Stimulated activated CD8-positive, alpha-beta memory T cell treated with anti-CD3 and anti-CD28 coated beads, Interleukin-2, amount 100 ng/mL, for 48 hours (primary cell): Measurements from ENCODE around the gene STARD13.

Experiments used
- DNase-seq, 2 donors: peaks; one replicate each; pipeline ENCODE4 v3.0.0-alpha.2; 2020; ENCODE audit warnings: low read depth in 2 of 2

STARD13 gene

GRCh38 chr13:33277946-33278345, 7.6 kb downstream of the STARD13 start:
- no peak for DNase-seq

- DNase-seq: no peak
These were observed 8.4 kb downstream of the STARD13 start for GRCh38 chr13:33277037-33277740.

DNA sequence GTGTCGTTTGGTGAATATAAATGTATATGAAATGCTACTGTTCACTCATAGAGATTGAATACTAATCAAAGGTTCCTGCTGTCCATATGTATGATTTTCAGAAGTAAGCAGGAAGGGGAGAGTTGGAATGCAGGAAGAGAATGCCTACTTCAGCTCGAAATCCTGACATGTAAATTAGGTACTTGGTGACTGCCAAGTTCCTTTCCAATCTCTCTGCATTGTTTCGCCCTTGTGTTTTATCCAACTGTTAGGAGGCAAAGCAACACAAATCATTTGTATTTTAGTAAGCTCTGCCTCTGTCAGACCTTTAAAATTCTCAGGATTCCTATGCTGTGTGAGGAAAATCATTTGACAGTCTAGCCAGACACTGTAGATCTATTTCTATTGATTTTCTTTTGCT, 9.0 kb downstream of the STARD13 start:
- no peak for DNase-seq

DNA sequence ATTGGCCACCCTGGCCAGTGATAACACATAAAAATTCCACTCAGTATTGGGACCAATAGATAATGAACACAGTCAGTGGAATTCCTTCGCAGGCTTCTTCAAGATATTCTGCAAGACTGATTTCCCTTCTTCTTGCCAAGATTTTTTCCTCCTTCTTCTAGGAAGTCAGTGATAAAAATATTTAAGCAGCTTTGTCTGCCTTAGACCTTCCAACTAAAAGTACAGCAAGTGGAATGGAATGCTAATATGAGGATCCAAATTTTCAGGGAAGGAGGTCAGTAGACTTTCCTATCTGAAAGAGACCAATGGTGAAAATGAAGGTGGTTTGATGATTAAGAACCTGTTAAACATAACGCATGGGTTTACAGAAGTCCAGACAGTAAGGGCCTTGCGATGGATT, 9.6 kb downstream of the STARD13 start:
- DNase-seq: no peak

DNA sequence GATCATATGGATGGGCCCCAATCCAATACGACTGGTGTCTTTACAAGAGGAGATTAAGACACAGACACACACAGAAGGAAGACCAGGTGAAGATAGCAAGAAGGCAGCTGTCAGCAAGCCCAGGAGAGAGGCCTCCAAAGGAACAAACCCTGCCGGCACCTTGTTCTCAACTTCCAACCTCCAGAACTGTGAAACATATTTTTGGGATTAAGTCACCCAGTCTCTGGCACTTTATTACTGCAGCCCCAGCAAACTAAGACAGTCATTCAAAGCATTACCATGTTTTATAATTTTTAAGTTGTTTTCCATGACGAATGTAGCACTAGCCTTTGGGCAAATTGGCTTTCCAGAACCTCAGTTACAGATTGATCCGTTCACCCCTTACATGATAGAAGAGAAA, 11.3 kb downstream of the STARD13 start:
- DNase-seq: no peak

DNA sequence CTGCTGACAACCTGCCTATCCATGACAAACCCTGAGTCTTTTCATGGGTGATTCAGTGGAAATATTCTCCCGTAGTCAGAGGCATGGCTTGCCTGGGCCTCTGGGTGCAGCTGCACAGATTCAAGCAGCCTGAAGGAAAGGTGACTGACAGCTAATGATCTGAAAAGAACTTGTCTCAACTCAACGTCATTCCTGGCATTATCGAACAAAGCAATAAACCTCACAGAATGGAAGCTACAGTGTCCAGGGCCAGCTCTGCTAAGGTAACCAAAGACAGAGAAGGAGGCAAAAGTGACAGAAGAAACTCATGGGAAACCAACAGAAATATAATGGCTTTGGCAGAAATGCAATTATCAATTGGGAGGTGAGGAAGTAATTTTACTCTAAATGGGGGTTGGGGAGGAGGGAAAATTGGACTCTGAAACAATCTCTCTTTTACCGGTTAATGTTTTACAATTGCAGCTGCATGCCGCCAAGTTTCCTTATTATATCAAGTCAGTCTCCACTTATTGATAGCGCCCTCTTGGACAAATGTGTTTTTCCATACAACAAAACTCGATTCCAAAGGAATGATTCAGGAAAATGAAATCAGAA, 12.9 kb downstream of the STARD13 start:
- DNase-seq: no peak

DNA sequence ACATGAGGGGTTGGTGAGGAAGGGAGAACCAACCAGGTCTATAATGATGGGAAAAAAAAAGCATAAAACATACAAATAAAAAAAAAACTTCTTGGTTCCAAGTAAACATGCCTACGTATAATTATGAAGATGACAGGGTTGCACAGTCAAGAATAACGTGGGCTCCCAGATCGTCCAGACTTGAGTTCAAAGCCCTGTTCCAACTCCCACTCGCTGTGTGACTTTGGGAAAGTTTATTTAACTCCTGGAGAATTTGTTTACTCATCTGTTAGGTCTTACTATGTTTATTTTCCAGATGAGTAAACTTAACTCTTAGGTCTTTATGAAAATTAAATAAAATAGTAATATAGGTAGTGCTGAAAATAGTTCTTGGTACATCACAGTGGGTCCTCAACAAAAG, 13.8 kb downstream of the STARD13 start:
- no peak for DNase-seq

DNA sequence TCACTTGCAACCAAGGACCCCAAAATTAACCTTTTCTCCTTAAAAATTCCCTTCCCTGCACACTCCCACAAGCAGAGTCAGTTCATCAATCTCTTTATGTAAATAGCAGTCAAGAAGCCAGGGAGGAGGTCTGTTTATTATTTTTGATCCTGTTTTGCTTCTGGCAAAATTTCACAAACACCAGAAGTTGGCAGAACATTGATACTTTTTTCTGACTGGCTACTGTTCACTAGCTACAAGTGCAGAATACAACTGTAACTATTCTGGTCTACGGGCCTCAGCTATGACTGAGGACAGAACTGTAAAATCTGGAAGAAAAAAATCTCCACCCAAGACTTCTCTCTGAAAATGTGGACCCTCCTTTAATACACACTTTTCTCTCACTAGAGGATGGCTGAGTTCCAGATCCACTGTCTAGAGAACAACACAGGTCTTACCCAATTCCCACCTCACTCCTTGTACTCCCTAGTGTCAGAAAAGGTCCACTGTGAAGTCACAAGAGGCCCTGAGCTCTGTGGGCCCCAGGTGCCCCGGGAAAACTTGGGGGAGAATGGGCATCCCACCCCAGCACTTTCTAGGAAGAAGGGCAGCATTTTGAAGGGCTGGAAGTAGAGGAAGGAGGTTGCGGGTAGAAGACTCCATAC, 14.5 kb downstream of the STARD13 start:
- no peak for DNase-seq

DNA sequence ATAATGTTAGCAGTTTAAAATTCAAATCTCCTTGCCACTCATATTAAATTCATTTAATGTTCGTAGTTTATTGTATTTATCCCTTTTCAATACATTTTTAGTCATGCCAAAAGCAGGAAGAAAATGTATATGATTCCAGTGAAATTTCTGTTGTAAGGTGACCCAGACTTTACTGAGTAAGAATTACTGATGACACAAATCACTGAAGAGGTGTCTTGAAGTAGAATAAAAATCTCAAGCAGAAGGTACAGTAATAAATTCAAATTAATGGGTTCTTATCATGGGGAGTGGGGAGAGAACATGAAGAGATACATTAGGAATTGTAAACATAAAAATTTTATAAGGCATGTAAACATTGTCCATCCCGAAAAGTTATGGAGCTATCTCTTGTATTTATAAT, 19.9 kb downstream of the STARD13 start:
- no peak for DNase-seq

GRCh38 chr13:33265133-33265532, 20.4 kb downstream of the STARD13 start:
- DNase-seq: no peak

DNA sequence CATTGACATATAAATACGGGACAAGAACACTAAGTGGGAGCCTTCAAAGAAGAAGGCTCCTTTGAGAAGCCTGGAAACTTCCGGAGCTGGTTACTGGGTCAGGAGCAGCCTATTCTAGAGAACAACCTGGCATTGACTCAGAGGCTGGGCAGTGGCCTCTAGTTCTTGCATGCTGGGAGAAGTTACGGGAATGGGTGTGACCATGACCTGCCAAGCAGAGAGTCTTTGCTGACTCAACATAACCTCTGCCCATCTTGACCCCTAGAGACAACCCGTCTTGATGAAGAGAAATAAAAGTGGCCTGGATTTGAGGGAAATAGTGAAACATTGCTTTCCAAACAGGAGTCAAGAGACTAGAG, 21.0 kb downstream of the STARD13 start:
- DNase-seq: no peak

- no peak for DNase-seq
These were observed 21.5 kb downstream of the STARD13 start for GRCh38 chr13:33263976-33264619.

- no peak for DNase-seq
These were observed 22.1 kb downstream of the STARD13 start for GRCh38 chr13:33263484-33263883.

- DNase-seq: no peak
These were observed 22.6 kb downstream of the STARD13 start for GRCh38 chr13:33262997-33263396.

GRCh38 chr13:33262594-33262993, 23.0 kb downstream of the STARD13 start:
- DNase-seq: no peak

GRCh38 chr13:33262062-33262487, 23.5 kb downstream of the STARD13 start:
- DNase-seq: no peak

- no peak for DNase-seq
These were observed 24.0 kb downstream of the STARD13 start for GRCh38 chr13:33261387-33262061.

DNA sequence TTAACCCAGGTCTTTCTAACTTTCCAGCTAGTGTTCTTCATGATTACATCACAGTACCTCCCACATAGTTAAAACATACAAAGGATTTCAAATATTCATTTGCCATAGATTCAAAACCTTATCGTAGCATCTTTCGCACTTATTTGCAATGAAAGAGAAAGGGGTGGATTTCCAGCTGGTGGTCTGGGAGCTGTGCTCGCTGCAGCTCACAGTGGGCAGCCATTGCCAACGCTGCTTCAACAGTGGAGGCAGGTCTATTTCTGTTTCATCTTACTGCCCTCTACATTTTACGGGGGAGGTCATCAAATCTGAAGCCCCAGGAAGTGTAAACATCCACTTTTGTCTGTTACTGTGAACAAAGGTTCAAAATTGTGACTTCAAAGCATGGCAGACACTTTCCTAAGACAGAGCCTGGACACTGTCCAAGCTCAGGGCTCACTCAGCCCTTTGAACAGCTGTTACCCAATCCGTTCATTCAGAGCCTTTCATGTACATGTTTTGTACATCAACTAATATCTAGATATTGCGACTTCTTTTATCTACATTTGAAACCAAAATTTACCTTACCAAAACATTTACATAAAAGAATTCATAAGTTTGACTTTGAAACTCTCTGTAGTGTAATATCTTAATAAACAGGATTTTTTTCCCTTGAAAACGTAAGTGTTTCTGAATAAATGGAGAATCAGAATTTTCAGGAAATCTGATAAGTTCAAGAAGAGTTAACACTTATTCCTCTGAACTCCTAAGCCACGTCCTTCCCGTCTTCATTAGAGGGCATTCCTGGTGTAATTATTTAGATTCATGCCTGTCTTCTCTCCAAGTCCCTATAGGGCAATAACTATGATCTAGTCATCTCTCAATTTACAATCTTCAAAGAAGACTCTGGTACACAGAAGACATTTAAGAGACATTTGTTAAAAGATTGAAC, 25.1 kb downstream of the STARD13 start:
- no peak for DNase-seq

- no peak for DNase-seq
These were observed 26.3 kb downstream of the STARD13 start for GRCh38 chr13:33259296-33259695.

DNA sequence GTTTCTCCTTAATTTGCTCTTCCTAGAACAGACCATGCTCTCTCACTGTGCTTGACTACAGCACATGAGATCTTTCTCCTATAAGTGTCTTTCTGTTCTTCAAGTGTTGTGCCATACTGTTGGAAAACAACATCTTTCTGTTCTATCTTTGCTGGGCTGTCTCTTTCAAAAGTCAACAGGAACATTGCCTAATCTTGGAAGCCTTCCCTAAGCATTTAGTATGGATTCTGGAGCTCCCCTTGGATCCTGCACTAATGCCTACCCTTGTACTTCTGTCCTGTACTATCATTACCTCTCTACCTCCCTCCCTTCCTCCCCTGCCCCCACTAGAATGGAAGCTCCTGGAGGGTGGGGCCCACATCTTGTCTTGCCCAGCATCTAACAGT, 26.8 kb downstream of the STARD13 start:
- DNase-seq: no peak
